ENCODE data around the gene MSRB2. TPM values are rescaled to one million over a fixed set of nuclear protein-coding genes. Genes with fewer than 3 reads are reported as not detected.

Gene MSRB2
- total and polyA plus RNA-seq, 5 experiments from 2014 or later: 6.1 to 12.3 (median 11.3) TPM

- H3K4me3 Mint-ChIP-seq: no peak overlapping the region
- no peak for DNase-seq
- peaks cover 0 to 7% (median 0%) of the 10 kb centered on the region in 3 donors for H3K36me3 Mint-ChIP-seq
- POLR2A ChIA-PET: no interaction called here
- no peak for ATAC-seq
- H3K27me3 Mint-ChIP-seq: peaks cover 42 to 72% (median 49%) of the 10 kb centered on the region in 5 donors
- no peak overlapping the region for H3K27ac Mint-ChIP-seq
- H3K9me3 Mint-ChIP-seq: peaks cover 0 to 5% (median 0%) of the 10 kb centered on the region in 9 donors
- H3K4me1 Mint-ChIP-seq: peaks cover 3 to 15% (median 10%) of the 10 kb centered on the region in 4 donors
Measured at GRCh38 chr10:23171232-23171876, 76.0 kb downstream of the MSRB2 start.

Other genes starting within 250 kb of the MSRB2 start
- not detected for gene ARMC3, start 167.5 kb upstream of the MSRB2 start, total RNA-seq
- not detected for gene ARMC3, start 167.5 kb upstream of the MSRB2 start, polyA plus RNA-seq
- not detected for gene PTF1A, start 96.7 kb downstream of the MSRB2 start, total RNA-seq
- not detected for gene PTF1A, start 96.7 kb downstream of the MSRB2 start, polyA plus RNA-seq
- gene C10orf67, start 249.2 kb downstream of the MSRB2 start, total RNA-seq: under 1 TPM in 1 of 2 experiments, not detected in 1; 0.16 TPM
- gene C10orf67, start 249.2 kb downstream of the MSRB2 start, polyA plus RNA-seq: not detected